ENCODE measurements around the gene BORCS5. TPM values are rescaled to one million over a fixed set of nuclear protein-coding genes. Genes with fewer than 3 reads are reported as not detected.

The BORCS5 gene
- total RNA-seq, 1 donor from 2014 or later, result 12.7 TPM

GRCh38 chr12:12487490-12487889, 130.6 kb downstream of the BORCS5 start:
- no peak for TF ChIP-seq CTCF (IDR thresholded peaks at IDR 0.05; ENCODE audit: insufficient read depth, low read length, poor library complexity, severe bottlenecking)
- no peak overlapping the region for H3K4me3 ChIP-seq (ENCODE audit: low read depth, low read length)
- DNase-seq (ENCODE audit: low read depth), result no peak
- H3K36me3 ChIP-seq (ENCODE audit: control insufficient read depth, insufficient read depth, low read length), result no peaks in the 10 kb centered on the region
- H3K27me3 ChIP-seq (ENCODE audit: control insufficient read depth, insufficient read depth, low read length), result no peaks in the 10 kb centered on the region

- TF ChIP-seq CTCF (IDR thresholded peaks at IDR 0.05; ENCODE audit: insufficient read depth, low read length, poor library complexity, severe bottlenecking), result no peak
- no peak overlapping the region for H3K4me3 ChIP-seq (ENCODE audit: low read depth, low read length)
- no peak for DNase-seq (ENCODE audit: low read depth)
- H3K27me3 ChIP-seq (ENCODE audit: control insufficient read depth, insufficient read depth, low read length), result no peaks in the 10 kb centered on the region
- H3K36me3 ChIP-seq (ENCODE audit: control insufficient read depth, insufficient read depth, low read length), result no peaks in the 10 kb centered on the region
Observed at GRCh38 chr12:12488296-12488695, 131.4 kb downstream of the BORCS5 start.

- no peak for DNase-seq (ENCODE audit: low read depth)
- Histone ChIP-seq H3K27me3 (ENCODE audit: control insufficient read depth, insufficient read depth, low read length) (no peaks in the 10 kb centered on the region), H3K36me3 (ENCODE audit: control insufficient read depth, insufficient read depth, low read length) (no peaks in the 10 kb centered on the region), H3K4me3 (ENCODE audit: low read depth, low read length) (no peak overlapping the region)
- TF ChIP-seq CTCF (IDR thresholded peaks at IDR 0.05; ENCODE audit: insufficient read depth, low read length, poor library complexity, severe bottlenecking), result no peak
Observed at GRCh38 chr12:12488823-12489550, 132.1 kb downstream of the BORCS5 start.

- Histone ChIP-seq H3K27me3 (ENCODE audit: control insufficient read depth, insufficient read depth, low read length) (no peaks in the 10 kb centered on the region), H3K36me3 (ENCODE audit: control insufficient read depth, insufficient read depth, low read length) (no peaks in the 10 kb centered on the region), H3K4me3 (ENCODE audit: low read depth, low read length) (no peak overlapping the region)
- no peak for DNase-seq (ENCODE audit: low read depth)
- TF ChIP-seq CTCF (IDR thresholded peaks at IDR 0.05; ENCODE audit: insufficient read depth, low read length, poor library complexity, severe bottlenecking), result no peak
Observed at GRCh38 chr12:12491606-12492005, 134.7 kb downstream of the BORCS5 start.

- no peaks in the 10 kb centered on the region for H3K36me3 ChIP-seq (ENCODE audit: control insufficient read depth, insufficient read depth, low read length)
- no peak for DNase-seq (ENCODE audit: low read depth)
- no peak for TF ChIP-seq CTCF (IDR thresholded peaks at IDR 0.05; ENCODE audit: insufficient read depth, low read length, poor library complexity, severe bottlenecking)
- no peak overlapping the region for H3K4me3 ChIP-seq (ENCODE audit: low read depth, low read length)
- H3K27me3 ChIP-seq (ENCODE audit: control insufficient read depth, insufficient read depth, low read length), result no peaks in the 10 kb centered on the region
Observed at GRCh38 chr12:12492547-12492946, 135.7 kb downstream of the BORCS5 start.

GRCh38 chr12:12495536-12495935, 138.7 kb downstream of the BORCS5 start:
- no peak for TF ChIP-seq CTCF (IDR thresholded peaks at IDR 0.05; ENCODE audit: insufficient read depth, low read length, poor library complexity, severe bottlenecking)
- H3K36me3 ChIP-seq (ENCODE audit: control insufficient read depth, insufficient read depth, low read length), result no peaks in the 10 kb centered on the region
- H3K4me3 ChIP-seq (ENCODE audit: low read depth, low read length), result no peak overlapping the region
- no peaks in the 10 kb centered on the region for H3K27me3 ChIP-seq (ENCODE audit: control insufficient read depth, insufficient read depth, low read length)
- no peak for DNase-seq (ENCODE audit: low read depth)
